ENCODE data around the gene EEPD1. TPM values are rescaled to one million over a fixed set of nuclear protein-coding genes. Genes with fewer than 3 reads are reported as not detected.
A peak's percentile ranks its signal among the peaks of the same experiment; 100 is the strongest.

EEPD1 gene
- polyA plus RNA-seq, 2 of the 4 experiments (the other 2 are of a cell fraction) = 16.0 to 24.3 TPM

DNA sequence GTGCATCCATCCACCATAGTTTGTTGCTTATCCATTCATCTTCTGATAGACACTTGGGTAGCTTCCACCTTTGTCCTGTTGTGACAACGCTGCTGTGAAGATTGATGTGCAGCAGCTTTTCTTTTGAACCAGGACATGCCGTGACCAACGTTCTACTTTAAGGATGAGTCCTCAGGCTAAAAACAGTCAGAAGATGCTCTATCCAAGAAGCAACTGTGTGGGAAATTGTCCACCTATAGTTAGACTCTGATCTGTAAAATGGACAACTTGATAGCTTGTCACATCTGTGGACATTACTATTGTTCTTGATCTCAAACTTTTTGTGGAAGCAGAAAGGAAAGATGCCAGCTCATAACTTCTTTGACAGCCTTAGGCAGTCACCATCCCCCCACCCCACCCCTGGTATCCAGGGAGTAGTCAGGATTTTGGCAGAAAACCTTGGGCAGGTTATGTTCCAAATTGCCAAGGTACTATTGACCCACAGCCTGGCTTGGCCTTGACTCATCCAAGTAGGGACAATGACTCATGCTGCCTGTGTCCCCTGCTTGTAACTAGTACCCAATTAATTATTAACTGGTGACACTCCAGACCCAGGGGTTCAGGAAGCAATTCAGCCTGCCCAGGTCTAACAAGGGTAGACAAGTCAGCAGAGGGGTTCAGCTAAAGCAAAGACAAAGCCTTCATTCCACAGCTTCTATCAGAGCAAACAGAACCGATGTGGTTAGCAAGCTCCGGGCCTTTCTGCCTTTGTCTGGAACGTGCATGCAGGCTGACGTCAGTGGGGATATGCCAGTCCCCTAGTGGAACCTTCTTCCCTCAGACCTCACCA lies 137.0 kb downstream of the EEPD1 start (continued):
- no peak for TF ChIP-seq USF2 (IDR thresholded peaks at IDR 0.05)
- TF ChIP-seq GATA3 (IDR thresholded peaks at IDR 0.05; ENCODE audit: borderline replicate concordance) = peak; percentile 92
- no peak for TF ChIP-seq POLR2AphosphoS2 (conservative IDR thresholded peaks at IDR 0.05; ENCODE audit: low read length)
- TF ChIP-seq HMGXB4 (CRISPR knock-in tag; IDR thresholded peaks at IDR 0.05; ENCODE audit: borderline replicate concordance) = no peak
- TF ChIP-seq CBX2 (IDR thresholded peaks at IDR 0.05; ENCODE audit: borderline replicate concordance, low read depth) = no peak
- no peak for TF ChIP-seq ZFP36 (IDR thresholded peaks at IDR 0.05; ENCODE audit: borderline replicate concordance, partially characterized antibody)
- TF ChIP-seq BCL3 (IDR thresholded peaks at IDR 0.05) = peak; percentile 81; the same call in 1 of the 3 replicates
- TF ChIP-seq JUN (IDR thresholded peaks at IDR 0.05) = peak; percentile 88 to 94
- peak; percentile 52; the same call in 1 of the 2 replicates for TF ChIP-seq HOXB5 (CRISPR knock-in tag; IDR thresholded peaks at IDR 0.05)
- TF ChIP-seq CHD2 (IDR thresholded peaks at IDR 0.05; ENCODE audit: low read length, partially characterized antibody) = no peak
- peak; percentile 98 for TF ChIP-seq JUNB (IDR thresholded peaks at IDR 0.05)
- TF ChIP-seq ZC3H11A (IDR thresholded peaks at IDR 0.05) = no peak
- no peak for TF ChIP-seq TP53 (CRISPR knock-in tag; IDR thresholded peaks at IDR 0.05)
- no peak for TF ChIP-seq HDAC2 (IDR thresholded peaks at IDR 0.05)
- peak; percentile 78; the same call in 1 of the 2 replicates for TF ChIP-seq RARB (CRISPR knock-in tag; IDR thresholded peaks at IDR 0.05)
- TF ChIP-seq ELK1 (IDR thresholded peaks at IDR 0.05; ENCODE audit: low read depth, low read length) = no peak
- no peak for TF ChIP-seq RCOR1 (IDR thresholded peaks at IDR 0.05; ENCODE audit: low read depth, low read length)
- TF ChIP-seq RAD21 (conservative IDR thresholded peaks at IDR 0.05 in 1 of 2, IDR thresholded peaks at IDR 0.05 in 1 of 2) = peak; percentile 36 to 64
- no peak for TF ChIP-seq RFX5 (IDR thresholded peaks at IDR 0.05)
- TF ChIP-seq FOSL2 (IDR thresholded peaks at IDR 0.05) = peak; percentile 99
- peak; percentile 98 for TF ChIP-seq FOSL2 (CRISPR knock-in tag; IDR thresholded peaks at IDR 0.05)
- no peak for TF ChIP-seq NFE2L2 (conservative IDR thresholded peaks at IDR 0.05; ENCODE audit: low read length)
- TF ChIP-seq RNF2 (IDR thresholded peaks at IDR 0.05; ENCODE audit: borderline replicate concordance, low read depth) = no peak
- no peak for TF ChIP-seq PHF8 (IDR thresholded peaks at IDR 0.05; ENCODE audit: borderline replicate concordance, low read depth)
- TF ChIP-seq, protein P1, sequence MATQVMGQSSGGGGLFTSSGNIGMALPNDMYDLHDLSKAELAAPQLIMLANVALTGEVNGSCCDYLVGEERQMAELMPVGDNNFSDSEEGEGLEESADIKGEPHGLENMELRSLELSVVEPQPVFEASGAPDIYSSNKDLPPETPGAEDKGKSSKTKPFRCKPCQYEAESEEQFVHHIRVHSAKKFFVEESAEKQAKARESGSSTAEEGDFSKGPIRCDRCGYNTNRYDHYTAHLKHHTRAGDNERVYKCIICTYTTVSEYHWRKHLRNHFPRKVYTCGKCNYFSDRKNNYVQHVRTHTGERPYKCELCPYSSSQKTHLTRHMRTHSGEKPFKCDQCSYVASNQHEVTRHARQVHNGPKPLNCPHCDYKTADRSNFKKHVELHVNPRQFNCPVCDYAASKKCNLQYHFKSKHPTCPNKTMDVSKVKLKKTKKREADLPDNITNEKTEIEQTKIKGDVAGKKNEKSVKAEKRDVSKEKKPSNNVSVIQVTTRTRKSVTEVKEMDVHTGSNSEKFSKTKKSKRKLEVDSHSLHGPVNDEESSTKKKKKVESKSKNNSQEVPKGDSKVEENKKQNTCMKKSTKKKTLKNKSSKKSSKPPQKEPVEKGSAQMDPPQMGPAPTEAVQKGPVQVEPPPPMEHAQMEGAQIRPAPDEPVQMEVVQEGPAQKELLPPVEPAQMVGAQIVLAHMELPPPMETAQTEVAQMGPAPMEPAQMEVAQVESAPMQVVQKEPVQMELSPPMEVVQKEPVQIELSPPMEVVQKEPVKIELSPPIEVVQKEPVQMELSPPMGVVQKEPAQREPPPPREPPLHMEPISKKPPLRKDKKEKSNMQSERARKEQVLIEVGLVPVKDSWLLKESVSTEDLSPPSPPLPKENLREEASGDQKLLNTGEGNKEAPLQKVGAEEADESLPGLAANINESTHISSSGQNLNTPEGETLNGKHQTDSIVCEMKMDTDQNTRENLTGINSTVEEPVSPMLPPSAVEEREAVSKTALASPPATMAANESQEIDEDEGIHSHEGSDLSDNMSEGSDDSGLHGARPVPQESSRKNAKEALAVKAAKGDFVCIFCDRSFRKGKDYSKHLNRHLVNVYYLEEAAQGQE (IDR thresholded peaks at IDR 0.05) = no peak
- TF ChIP-seq FOSB (CRISPR knock-in tag; IDR thresholded peaks at IDR 0.05) = no peak
- no peak for TF ChIP-seq KDM5A (IDR thresholded peaks at IDR 0.05)
- no peak for TF ChIP-seq HEYL (CRISPR knock-in tag; IDR thresholded peaks at IDR 0.05)
- peak; percentile 40 for TF ChIP-seq MAFK (IDR thresholded peaks at IDR 0.05; ENCODE audit: partially characterized antibody)
- TF ChIP-seq FOXS1 (CRISPR knock-in tag; IDR thresholded peaks at IDR 0.05) = no peak
- TF ChIP-seq EHMT2 (IDR thresholded peaks at IDR 0.05; ENCODE audit: low read depth) = no peak
- TF ChIP-seq EHF (CRISPR knock-in tag; IDR thresholded peaks at IDR 0.05) = no peak
- no peak for TF ChIP-seq HOXB13 (CRISPR knock-in tag; IDR thresholded peaks at IDR 0.05; ENCODE audit: low read depth)
